ENCODE results near the gene B3GNT9.

GRCh38 chr16:67173808-67174705, 23.3 kb upstream of the B3GNT9 start:
- no peak; the same call in 1 of the 2 replicates for TF ChIP-seq CTCF (conservative IDR thresholded peaks at IDR 0.05; ENCODE audit: low read depth, low read length)
- TF ChIP-seq EZH2 (IDR thresholded peaks at IDR 0.05; ENCODE audit: borderline replicate concordance, low read depth, low read length, poor library complexity, severe bottlenecking) = no peak

All from A673 (cell line).